ENCODE measurements around the gene COPS2. TPM values are rescaled to one million over a fixed set of nuclear protein-coding genes. Genes with fewer than 3 reads are reported as not detected.

The COPS2 gene
- total and polyA plus RNA-seq, 9 of the 15 experiments (the other 6 are each of a cell fraction or from before 2014, with no cell fraction given), result 66.4 to 154 (median 117) TPM

- TF ChIP-seq, protein P1, sequence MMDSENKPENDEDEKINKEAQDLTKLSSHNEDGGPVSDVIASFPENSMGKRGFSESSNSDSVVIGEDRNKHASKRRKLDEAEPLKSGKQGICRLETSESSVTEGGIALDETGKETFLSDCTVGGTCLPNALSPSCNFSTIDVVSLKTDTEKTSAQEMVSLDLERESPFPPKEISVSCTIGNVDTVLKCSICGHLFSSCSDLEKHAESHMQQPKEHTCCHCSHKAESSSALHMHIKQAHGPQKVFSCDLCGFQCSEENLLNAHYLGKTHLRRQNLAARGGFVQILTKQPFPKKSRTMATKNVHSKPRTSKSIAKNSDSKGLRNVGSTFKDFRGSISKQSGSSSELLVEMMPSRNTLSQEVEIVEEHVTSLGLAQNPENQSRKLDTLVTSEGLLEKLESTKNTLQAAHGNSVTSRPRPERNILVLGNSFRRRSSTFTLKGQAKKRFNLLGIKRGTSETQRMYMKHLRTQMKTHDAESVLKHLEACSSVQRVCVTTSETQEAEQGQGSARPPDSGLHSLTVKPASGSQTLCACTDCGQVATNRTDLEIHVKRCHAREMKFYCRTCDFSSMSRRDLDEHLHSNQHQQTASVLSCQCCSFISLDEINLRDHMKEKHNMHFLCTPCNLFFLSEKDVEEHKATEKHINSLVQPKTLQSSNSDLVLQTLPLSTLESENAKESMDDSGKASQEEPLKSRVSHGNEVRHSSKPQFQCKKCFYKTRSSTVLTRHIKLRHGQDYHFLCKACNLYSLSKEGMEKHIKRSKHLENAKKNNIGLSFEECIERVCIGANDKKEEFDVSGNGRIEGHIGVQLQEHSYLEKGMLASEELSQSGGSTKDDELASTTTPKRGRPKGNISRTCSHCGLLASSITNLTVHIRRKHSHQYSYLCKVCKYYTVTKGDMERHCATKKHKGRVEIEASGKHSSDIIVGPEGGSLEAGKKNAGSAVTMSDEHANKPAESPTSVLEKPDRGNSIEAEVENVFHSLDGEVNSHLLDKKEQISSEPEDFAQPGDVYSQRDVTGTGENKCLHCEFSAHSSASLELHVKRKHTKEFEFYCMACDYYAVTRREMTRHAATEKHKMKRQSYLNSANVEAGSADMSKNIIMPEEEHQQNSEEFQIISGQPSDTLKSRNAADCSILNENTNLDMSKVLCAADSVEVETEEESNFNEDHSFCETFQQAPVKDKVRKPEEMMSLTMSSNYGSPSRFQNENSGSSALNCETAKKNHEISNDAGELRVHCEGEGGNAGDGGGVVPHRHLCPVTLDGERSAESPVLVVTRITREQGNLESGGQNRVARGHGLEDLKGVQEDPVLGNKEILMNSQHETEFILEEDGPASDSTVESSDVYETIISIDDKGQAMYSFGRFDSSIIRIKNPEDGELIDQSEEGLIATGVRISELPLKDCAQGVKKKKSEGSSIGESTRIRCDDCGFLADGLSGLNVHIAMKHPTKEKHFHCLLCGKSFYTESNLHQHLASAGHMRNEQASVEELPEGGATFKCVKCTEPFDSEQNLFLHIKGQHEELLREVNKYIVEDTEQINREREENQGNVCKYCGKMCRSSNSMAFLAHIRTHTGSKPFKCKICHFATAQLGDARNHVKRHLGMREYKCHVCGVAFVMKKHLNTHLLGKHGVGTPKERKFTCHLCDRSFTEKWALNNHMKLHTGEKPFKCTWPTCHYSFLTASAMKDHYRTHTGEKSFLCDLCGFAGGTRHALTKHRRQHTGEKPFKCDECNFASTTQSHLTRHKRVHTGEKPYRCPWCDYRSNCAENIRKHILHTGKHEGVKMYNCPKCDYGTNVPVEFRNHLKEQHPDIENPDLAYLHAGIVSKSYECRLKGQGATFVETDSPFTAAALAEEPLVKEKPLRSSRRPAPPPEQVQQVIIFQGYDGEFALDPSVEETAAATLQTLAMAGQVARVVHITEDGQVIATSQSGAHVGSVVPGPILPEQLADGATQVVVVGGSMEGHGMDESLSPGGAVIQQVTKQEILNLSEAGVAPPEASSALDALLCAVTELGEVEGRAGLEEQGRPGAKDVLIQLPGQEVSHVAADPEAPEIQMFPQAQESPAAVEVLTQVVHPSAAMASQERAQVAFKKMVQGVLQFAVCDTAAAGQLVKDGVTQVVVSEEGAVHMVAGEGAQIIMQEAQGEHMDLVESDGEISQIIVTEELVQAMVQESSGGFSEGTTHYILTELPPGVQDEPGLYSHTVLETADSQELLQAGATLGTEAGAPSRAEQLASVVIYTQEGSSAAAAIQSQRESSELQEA (IDR thresholded peaks at IDR 0.05; ENCODE audit: low read depth), result no peak
- peak in 1 of 2 experiments; percentile 35; a peak in 2 of 4 replicates for TF ChIP-seq UBTF (IDR thresholded peaks at IDR 0.05; ENCODE audit: borderline replicate concordance in 1 of 2, low read depth in 2 of 2, low read length in 2 of 2)
- TF ChIP-seq RBBP5 (IDR thresholded peaks at IDR 0.05; ENCODE audit: borderline replicate concordance, insufficient read depth, low read length, poor library complexity, severe bottlenecking), result peak; percentile 84
- no peak for TF ChIP-seq USF2 (CRISPR knock-in tag; IDR thresholded peaks at IDR 0.05)
- TF ChIP-seq, protein P2, sequence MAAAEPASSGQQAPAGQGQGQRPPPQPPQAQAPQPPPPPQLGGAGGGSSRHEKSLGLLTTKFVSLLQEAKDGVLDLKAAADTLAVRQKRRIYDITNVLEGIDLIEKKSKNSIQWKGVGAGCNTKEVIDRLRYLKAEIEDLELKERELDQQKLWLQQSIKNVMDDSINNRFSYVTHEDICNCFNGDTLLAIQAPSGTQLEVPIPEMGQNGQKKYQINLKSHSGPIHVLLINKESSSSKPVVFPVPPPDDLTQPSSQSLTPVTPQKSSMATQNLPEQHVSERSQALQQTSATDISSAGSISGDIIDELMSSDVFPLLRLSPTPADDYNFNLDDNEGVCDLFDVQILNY (CRISPR knock-in tag; IDR thresholded peaks at IDR 0.05), result 0 out of 2 replicates have a peak, but pooled peaks have one; percentile 22
- TF ChIP-seq MCM2 (IDR thresholded peaks at IDR 0.05; ENCODE audit: low read depth), result no peak
- peak; percentile 94 for TF ChIP-seq SP1 (CRISPR knock-in tag; IDR thresholded peaks at IDR 0.05)
- TF ChIP-seq ZMIZ1 (IDR thresholded peaks at IDR 0.05; ENCODE audit: low read depth in 2 of 2, low read length in 2 of 2), result no peak
- TF ChIP-seq CTBP1 (IDR thresholded peaks at IDR 0.05; ENCODE audit: borderline replicate concordance), result peak; percentile 80; the same call in 1 of the 2 replicates
Measured at GRCh38 chr15:49155110-49155833, at the start of gene COPS2 (continued).
